Calu3 (cell line): ENCODE data around the gene PLA2G4A. TPM values are rescaled to one million over a fixed set of nuclear protein-coding genes. Genes with fewer than 3 reads are reported as not detected.

ENCODE experiments used
- BruUV-seq: library from RNA; stranded (reverse); fragments of 400-500 nt; replicated peaks from 2 replicates; lab custom pipeline; 2021; lab: Mats Ljungman, UMichigan
- CTCF ChIA-PET: fragments of 300-600 bp; sonication (Branson Sonifier 250); formaldehyde crosslinking; loops from one replicate; lab custom pipeline; 2022; ENCODE audit warnings: antibody characterized with exemption; lab: Charles Lee
- DNase-seq: peaks from one replicate; pipeline ENCODE4 v3.0.0; 2022
- H3K27ac Mint-ChIP-seq: one replicate; pipeline ENCODE4 v1.8.0; 2022; ENCODE audit warnings: mixed read lengths; ENCODE audit not compliant: unreplicated experiment
- H3K27me3 Mint-ChIP-seq: one replicate; pipeline ENCODE4 v1.8.0; 2022; ENCODE audit warnings: mixed read lengths; ENCODE audit not compliant: unreplicated experiment
- H3K36me3 Mint-ChIP-seq: one replicate; pipeline ENCODE4 v1.8.0; 2022; ENCODE audit warnings: mild to moderate bottlenecking, moderate library complexity, mixed read lengths; ENCODE audit not compliant: insufficient read depth, unreplicated experiment
- H3K4me1 Mint-ChIP-seq: one replicate; pipeline ENCODE4 v1.8.0; 2022; ENCODE audit warnings: mild to moderate bottlenecking, low read depth, mixed read lengths; ENCODE audit not compliant: unreplicated experiment
- H3K4me3 Mint-ChIP-seq: one replicate; pipeline ENCODE4 v1.8.0; 2022; ENCODE audit warnings: mild to moderate bottlenecking, low read depth, moderate library complexity, mixed read lengths; ENCODE audit not compliant: unreplicated experiment
- H3K9me3 Mint-ChIP-seq: one replicate; pipeline ENCODE4 v1.8.0; 2022; ENCODE audit warnings: low read depth, mixed read lengths; ENCODE audit not compliant: unreplicated experiment
- CTCF ChIP-seq: fragments of 200-600 bp; IDR thresholded peaks from one replicate; pipeline ENCODE4 v1.8.0; 2022; ENCODE audit warnings: antibody characterized with exemption; ENCODE audit not compliant: unreplicated experiment
- intact Hi-C: fragments of 100-400 bp; cut with micrococcal nuclease; formaldehyde crosslinking; loops from one replicate; pipeline ENCODE4 v1.10.0; 2022; ENCODE audit not compliant: unreplicated experiment
- total RNA-seq: library from RNA; stranded (reverse); gene quantifications from 2 replicates; pipeline ENCODE4 v1.2.3, GENCODE V29; 2022

Gene PLA2G4A
- total RNA-seq, 1 experiment from 2014 or later, result 36.0 TPM

DNA sequence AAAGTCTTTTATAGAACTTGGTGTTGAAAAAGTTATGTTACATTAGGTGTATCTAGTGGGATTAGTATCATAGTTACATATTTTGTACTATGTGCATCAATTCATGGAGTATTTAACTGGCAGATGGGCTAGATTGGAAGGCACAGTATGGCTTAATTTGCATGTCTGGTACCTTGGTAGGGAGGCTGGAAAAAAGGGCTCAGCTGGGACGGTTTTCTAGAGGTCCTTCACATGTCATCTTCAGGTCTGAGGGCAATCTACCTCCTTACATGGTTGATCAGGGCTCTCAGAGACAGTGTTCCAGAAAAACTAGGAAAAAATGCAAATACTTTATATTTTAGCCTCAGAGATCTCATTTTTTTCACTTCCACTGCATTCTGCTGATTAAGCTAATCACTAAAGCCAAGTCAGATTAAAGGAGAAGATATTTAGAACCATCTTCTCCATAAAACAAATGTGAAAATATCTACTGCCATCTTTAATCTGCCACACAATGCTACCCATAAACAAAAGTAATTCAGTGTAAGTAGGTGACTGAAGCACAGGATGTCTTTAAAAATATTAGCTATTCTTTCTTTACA lies 209.3 kb downstream of the PLA2G4A start:
- BruUV-seq, result no TSS peak
- Mint-ChIP-seq H3K27me3 (no peaks in the 10 kb centered on the region), H3K4me3 (no peak overlapping the region), H3K36me3 (no peaks in the 10 kb centered on the region), H3K27ac (no peak overlapping the region), H3K4me1 (peaks cover 19% of the 10 kb centered on the region), H3K9me3 (no peaks in the 10 kb centered on the region)
- DNase-seq, result no peak
- TF ChIP-seq CTCF, result no peak
- intact Hi-C loops, result no loop called here
- CTCF ChIA-PET, result interaction anchor here (0.9 kb wide), 1 partner anchor 17 kb away, joined by 4 read pairs; no protein-coding TSS in a partner anchor

Other genes with a start within 250 kb of the PLA2G4A start
- gene PTGS2, start 148.5 kb upstream of the PLA2G4A start, total RNA-seq, result 64.2 and 78.2 TPM in 2 replicates